HEK293 (cell line): ENCODE measurements around the gene ANO6.
"Not testable (repeated sequence)": the region's sequence is repeated elsewhere in the genome, so short reads cannot be mapped to it uniquely, and the experiment has no call there.

ENCODE experiments used
- CTCF ChIA-PET: fragments of 350-600 bp; formaldehyde crosslinking; extraction: SDS; loops from one replicate; lab custom pipeline; 2021; ENCODE audit warnings: antibody characterized with exemption; lab: Yijun Ruan, JAX
- POLR2A ChIA-PET: fragments of 300-600 bp; formaldehyde crosslinking; extraction: SDS; loops from one replicate; lab custom pipeline; 2020; ENCODE audit warnings: antibody characterized with exemption, inconsistent platforms; lab: Yijun Ruan, JAX
- H3K27ac ChIP-seq: fragments of 200-500 bp; sonication (Bioruptor generic); 2 replicates; pipeline ENCODE4 v1.5.1; 2014; ENCODE audit warnings: low read depth, low read length, control low read depth, inconsistent platforms; ENCODE audit errors: extremely low read depth
- H3K36me3 ChIP-seq, 2 experiments: fragments of 200-500 bp in 1 of 2; sonication (Bioruptor generic) in 1 of 2; 1 replicate in 1 of 2; 2 replicates in 1 of 2; pipeline ENCODE4 v1.5.1; 2014 to 2017; ENCODE audit warnings: inconsistent platforms in 2 of 2, low read length in 2 of 2; ENCODE audit not compliant: control insufficient read depth in 2 of 2, insufficient read depth in 1 of 2
- H3K4me1 ChIP-seq: fragments of 200-500 bp; sonication (Bioruptor generic); 2 replicates; pipeline ENCODE4 v1.5.1; 2014; ENCODE audit warnings: mild to moderate bottlenecking, low read length, inconsistent platforms; ENCODE audit not compliant: control insufficient read depth, insufficient read depth
- H3K4me3 ChIP-seq: 2 replicates; pipeline ENCODE4 v1.5.1; 2011; ENCODE audit warnings: low read depth, mild to moderate bottlenecking, control low read depth, low read length, moderate library complexity
- H3K9me3 ChIP-seq: fragments of 200-500 bp; sonication (Bioruptor generic); 2 replicates; pipeline ENCODE4 v1.5.1; 2014; ENCODE audit warnings: low read depth, low read length, inconsistent platforms; ENCODE audit not compliant: control insufficient read depth, insufficient read depth
- GLIS1 ChIP-seq: fragments of 450-650 bp; formaldehyde crosslinking; IDR thresholded peaks from 2 replicates; pipeline ENCODE4 v1.5.1; 2016; ENCODE audit warnings: missing biosample characterization, missing genetic modification characterization
- INSM2 ChIP-seq: fragments of 450-650 bp; formaldehyde crosslinking; IDR thresholded peaks from 2 replicates; pipeline ENCODE4 v1.5.1; 2016; ENCODE audit warnings: missing biosample characterization, missing genetic modification characterization
- MZF1 ChIP-seq: fragments of 450-650 bp; formaldehyde crosslinking; IDR thresholded peaks from 2 replicates; pipeline ENCODE4 v1.5.1; 2017; ENCODE audit warnings: missing biosample characterization, missing genetic modification characterization, borderline replicate concordance
- ZBTB48 ChIP-seq: fragments of 450-650 bp; formaldehyde crosslinking; IDR thresholded peaks from 2 replicates; pipeline ENCODE4 v1.5.1; 2016; ENCODE audit warnings: missing biosample characterization, missing genetic modification characterization
- ZFP37 ChIP-seq: fragments of 450-650 bp; formaldehyde crosslinking; IDR thresholded peaks from 2 replicates; pipeline ENCODE4 v1.5.1; 2016; ENCODE audit warnings: missing biosample characterization, missing genetic modification characterization
- ZIC2 ChIP-seq: fragments of 450-650 bp; formaldehyde crosslinking; IDR thresholded peaks from 2 replicates; pipeline ENCODE4 v1.5.1; 2016; ENCODE audit warnings: missing biosample characterization, missing genetic modification characterization
- ZNF146 ChIP-seq: fragments of 450-650 bp; formaldehyde crosslinking; IDR thresholded peaks from 2 replicates; pipeline ENCODE4 v1.5.1; 2016; ENCODE audit warnings: missing biosample characterization, missing genetic modification characterization
- ZNF175 ChIP-seq: fragments of 450-650 bp; formaldehyde crosslinking; IDR thresholded peaks from 2 replicates; pipeline ENCODE4 v1.5.1; 2016; ENCODE audit warnings: missing biosample characterization, missing genetic modification characterization
- ZNF280D ChIP-seq: fragments of 450-650 bp; formaldehyde crosslinking; IDR thresholded peaks from 2 replicates; pipeline ENCODE4 v1.5.1; 2016; ENCODE audit warnings: missing biosample characterization, missing genetic modification characterization
- ZNF548 ChIP-seq: fragments of 450-650 bp; formaldehyde crosslinking; IDR thresholded peaks from 2 replicates; pipeline ENCODE4 v1.5.1; 2016; ENCODE audit warnings: missing biosample characterization, missing genetic modification characterization
- ZNF623 ChIP-seq: fragments of 450-650 bp; formaldehyde crosslinking; IDR thresholded peaks from 2 replicates; pipeline ENCODE4 v1.5.1; 2016; ENCODE audit warnings: missing biosample characterization, missing genetic modification characterization
- ZNF639 ChIP-seq: fragments of 450-650 bp; formaldehyde crosslinking; IDR thresholded peaks from 2 replicates; pipeline ENCODE4 v1.5.1; 2016; ENCODE audit warnings: missing biosample characterization, missing genetic modification characterization
- ZNF658 ChIP-seq: fragments of 450-650 bp; formaldehyde crosslinking; IDR thresholded peaks from 2 replicates; pipeline ENCODE4; 2016; ENCODE audit warnings: missing biosample characterization, missing genetic modification characterization
- ZNF837 ChIP-seq: fragments of 450-650 bp; formaldehyde crosslinking; IDR thresholded peaks from 2 replicates; pipeline ENCODE4 v1.5.1; 2016; ENCODE audit warnings: missing biosample characterization, missing genetic modification characterization
- TF ChIP-seq, protein P1 (sequence below): fragments of 450-650 bp; formaldehyde crosslinking; IDR thresholded peaks from 2 replicates; pipeline ENCODE4 v1.5.1; 2016; ENCODE audit warnings: missing biosample characterization, missing genetic modification characterization, low read depth
- TF ChIP-seq, protein P2 (sequence below): fragments of 450-650 bp; formaldehyde crosslinking; IDR thresholded peaks from 2 replicates; pipeline ENCODE4 v1.5.1; 2016; ENCODE audit warnings: missing biosample characterization, missing genetic modification characterization

The ANO6 gene

DNA sequence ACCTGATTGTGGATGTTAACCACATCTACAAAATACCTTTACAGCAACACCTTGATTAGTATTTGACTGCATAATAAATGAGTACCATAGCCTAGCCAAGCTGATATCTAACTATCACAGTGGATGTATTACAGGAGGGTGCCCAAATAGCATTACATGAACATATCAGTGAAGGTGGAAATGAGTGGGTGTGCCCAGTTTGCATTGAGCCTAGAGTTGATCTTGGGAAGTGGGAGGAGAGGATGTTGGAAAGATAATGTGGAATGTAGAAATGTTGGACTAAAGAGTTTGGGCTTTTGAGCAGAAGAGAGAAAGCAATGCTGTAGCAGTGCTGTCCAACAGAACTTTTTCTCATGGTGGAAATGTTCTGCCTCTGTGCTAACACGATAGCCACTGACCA, 98.9 kb downstream of the ANO6 start (continued):
- TF ChIP-seq, protein P1, sequence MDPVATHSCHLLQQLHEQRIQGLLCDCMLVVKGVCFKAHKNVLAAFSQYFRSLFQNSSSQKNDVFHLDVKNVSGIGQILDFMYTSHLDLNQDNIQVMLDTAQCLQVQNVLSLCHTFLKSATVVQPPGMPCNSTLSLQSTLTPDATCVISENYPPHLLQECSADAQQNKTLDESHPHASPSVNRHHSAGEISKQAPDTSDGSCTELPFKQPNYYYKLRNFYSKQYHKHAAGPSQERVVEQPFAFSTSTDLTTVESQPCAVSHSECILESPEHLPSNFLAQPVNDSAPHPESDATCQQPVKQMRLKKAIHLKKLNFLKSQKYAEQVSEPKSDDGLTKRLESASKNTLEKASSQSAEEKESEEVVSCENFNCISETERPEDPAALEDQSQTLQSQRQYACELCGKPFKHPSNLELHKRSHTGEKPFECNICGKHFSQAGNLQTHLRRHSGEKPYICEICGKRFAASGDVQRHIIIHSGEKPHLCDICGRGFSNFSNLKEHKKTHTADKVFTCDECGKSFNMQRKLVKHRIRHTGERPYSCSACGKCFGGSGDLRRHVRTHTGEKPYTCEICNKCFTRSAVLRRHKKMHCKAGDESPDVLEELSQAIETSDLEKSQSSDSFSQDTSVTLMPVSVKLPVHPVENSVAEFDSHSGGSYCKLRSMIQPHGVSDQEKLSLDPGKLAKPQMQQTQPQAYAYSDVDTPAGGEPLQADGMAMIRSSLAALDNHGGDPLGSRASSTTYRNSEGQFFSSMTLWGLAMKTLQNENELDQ (tag by site-specific recombination): no peak
- TF ChIP-seq MZF1 (tag by site-specific recombination): no peak

DNA sequence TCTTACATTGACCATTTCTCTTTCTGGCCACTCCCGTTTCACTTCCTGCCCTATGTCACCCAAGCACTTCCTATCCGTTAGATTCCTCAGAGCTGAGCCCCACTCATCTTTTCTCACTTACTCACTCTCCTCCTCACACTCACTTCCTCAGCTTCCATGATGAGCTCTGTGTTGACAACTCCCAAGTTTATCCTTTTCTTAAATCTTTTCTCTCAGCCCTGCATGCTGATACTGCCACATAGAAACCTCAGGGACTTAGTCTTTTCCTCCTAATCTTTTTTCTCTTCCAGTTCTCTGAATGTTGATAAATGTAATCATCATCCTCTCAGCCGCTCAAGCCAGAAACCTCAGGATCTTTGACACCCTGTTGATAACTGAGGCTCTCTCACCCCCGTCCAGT, 99.6 kb downstream of the ANO6 start:
- POLR2A ChIA-PET: no interaction called here
- TF ChIP-seq MZF1 (tag by site-specific recombination): no peak
- TF ChIP-seq ZFP37 (tag by site-specific recombination): no peak
- no peak for TF ChIP-seq ZNF548 (tag by site-specific recombination)
- TF ChIP-seq ZBTB48 (tag by site-specific recombination): no peak
- TF ChIP-seq ZNF623 (tag by site-specific recombination): no peak
- TF ChIP-seq, protein P2, sequence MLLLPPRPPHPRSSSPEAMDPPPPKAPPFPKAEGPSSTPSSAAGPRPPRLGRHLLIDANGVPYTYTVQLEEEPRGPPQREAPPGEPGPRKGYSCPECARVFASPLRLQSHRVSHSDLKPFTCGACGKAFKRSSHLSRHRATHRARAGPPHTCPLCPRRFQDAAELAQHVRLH: no peak
- no peak for TF ChIP-seq INSM2 (tag by site-specific recombination)
- TF ChIP-seq ZNF175 (tag by site-specific recombination): no peak
- TF ChIP-seq ZNF837 (tag by site-specific recombination): no peak
- no peak for TF ChIP-seq ZNF658
- TF ChIP-seq ZIC2 (tag by site-specific recombination): no peak
- TF ChIP-seq GLIS1 (tag by site-specific recombination): no peak
- no peak for TF ChIP-seq ZNF639 (tag by site-specific recombination)
- TF ChIP-seq, all 188 proteins: peak for 0
- H3K27ac ChIP-seq: no peak overlapping the region
- CTCF ChIA-PET: interaction anchor here (0.6 kb wide), 1 partner anchor 76 kb away, joined by 3 read pairs; no protein-coding TSS in a partner anchor
- no peak overlapping the region for H3K4me3 ChIP-seq
- H3K9me3 ChIP-seq: no peaks in the 10 kb centered on the region
- no peaks in the 10 kb centered on the region for H3K36me3 ChIP-seq
- no peaks in the 10 kb centered on the region for H3K4me1 ChIP-seq

DNA sequence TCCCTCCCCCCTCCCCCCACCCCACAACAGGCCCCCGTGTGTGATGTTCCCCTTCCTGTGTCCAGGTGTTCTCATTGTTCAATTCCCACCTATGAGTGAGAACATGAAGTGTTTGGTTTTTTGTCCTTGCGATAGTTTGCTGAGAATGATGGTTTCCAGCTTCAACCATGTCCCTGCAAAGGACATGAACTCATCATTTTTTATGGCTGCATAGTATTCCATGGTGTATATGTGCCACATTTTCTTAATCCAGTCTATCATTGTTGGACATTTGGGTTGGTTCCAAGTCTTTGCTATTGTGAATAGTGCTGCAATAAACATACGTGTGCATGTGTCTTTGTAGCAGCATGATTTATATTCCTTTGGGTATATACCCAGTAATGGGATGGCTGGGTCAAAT, 101.4 kb downstream of the ANO6 start:
- H3K4me1 ChIP-seq, H3K36me3 ChIP-seq, POLR2A ChIA-PET, H3K9me3 ChIP-seq: not testable (repeated sequence)
- TF ChIP-seq ZNF280D (tag by site-specific recombination) (peak; percentile 55; the same call in 1 of the 2 replicates), ZNF146 (tag by site-specific recombination) (peak; percentile 65)
- TF ChIP-seq, all 188 proteins: peak for 2; not testable (repeated sequence) for 186
- CTCF ChIA-PET, H3K27ac ChIP-seq, H3K4me3 ChIP-seq: not testable (repeated sequence)
